Omental fat pad (tissue), 4 donors: ENCODE data around the gene TTC7B. TPM values are rescaled to one million over a fixed set of nuclear protein-coding genes. Genes with fewer than 3 reads are reported as not detected.

ENCODE experiments used
- ATAC-seq: fragments of 150-250 bp; one replicate; pipeline ENCODE4 v1.9.1; 2016; ENCODE audit warnings: mild to moderate bottlenecking, moderate library complexity; ENCODE audit not compliant: low FRiP score
- DNase-seq: peaks from one replicate; pipeline ENCODE4 v3.0.0-alpha.2; 2019; ENCODE audit warnings: low spot score
- total RNA-seq, 4 donors: library from RNA; depleted of rRNA; stranded (reverse); fragments of >200 nt; gene quantifications; one replicate each; pipeline ENCODE4 v1.1.0, GENCODE V29; 2016
- TF ChIP-seq, protein P1 (sequence below), 3 donors: fragments of 450-650 bp; IDR thresholded peaks; one replicate each; pipeline ENCODE4 v1.5.1; 2016 to 2017; ENCODE audit warnings: antibody characterized with exemption in 3 of 3, mild to moderate bottlenecking in 3 of 3, moderate library complexity in 2 of 3

The TTC7B gene
- total RNA-seq, 4 donors from 2014 or later: 31.9 to 56.3 (median 38.4) TPM

DNA sequence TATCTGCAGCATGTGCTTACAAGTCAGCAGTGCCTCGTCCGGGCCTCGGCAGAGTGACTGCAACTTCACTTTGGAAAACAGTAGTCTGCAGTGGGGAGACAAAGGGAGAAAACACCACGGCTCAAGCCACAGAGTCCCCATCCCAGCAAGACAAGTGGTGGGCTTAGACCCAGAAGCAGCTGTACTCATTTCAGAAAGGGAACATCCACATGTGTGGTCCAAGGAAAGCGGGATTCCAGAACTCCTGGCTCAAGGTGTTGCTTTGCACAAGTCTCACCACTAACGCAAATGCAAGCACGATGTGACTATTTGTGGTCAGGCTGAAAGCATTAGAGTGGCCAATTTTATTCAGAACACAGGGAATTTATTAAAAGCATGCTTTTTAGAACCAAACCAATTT lies 198.3 kb downstream of the TTC7B start:
- TF ChIP-seq, protein P1, sequence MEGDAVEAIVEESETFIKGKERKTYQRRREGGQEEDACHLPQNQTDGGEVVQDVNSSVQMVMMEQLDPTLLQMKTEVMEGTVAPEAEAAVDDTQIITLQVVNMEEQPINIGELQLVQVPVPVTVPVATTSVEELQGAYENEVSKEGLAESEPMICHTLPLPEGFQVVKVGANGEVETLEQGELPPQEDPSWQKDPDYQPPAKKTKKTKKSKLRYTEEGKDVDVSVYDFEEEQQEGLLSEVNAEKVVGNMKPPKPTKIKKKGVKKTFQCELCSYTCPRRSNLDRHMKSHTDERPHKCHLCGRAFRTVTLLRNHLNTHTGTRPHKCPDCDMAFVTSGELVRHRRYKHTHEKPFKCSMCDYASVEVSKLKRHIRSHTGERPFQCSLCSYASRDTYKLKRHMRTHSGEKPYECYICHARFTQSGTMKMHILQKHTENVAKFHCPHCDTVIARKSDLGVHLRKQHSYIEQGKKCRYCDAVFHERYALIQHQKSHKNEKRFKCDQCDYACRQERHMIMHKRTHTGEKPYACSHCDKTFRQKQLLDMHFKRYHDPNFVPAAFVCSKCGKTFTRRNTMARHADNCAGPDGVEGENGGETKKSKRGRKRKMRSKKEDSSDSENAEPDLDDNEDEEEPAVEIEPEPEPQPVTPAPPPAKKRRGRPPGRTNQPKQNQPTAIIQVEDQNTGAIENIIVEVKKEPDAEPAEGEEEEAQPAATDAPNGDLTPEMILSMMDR (IDR thresholded peaks at IDR 0.05): no peak
- DNase-seq: no peak

DNA sequence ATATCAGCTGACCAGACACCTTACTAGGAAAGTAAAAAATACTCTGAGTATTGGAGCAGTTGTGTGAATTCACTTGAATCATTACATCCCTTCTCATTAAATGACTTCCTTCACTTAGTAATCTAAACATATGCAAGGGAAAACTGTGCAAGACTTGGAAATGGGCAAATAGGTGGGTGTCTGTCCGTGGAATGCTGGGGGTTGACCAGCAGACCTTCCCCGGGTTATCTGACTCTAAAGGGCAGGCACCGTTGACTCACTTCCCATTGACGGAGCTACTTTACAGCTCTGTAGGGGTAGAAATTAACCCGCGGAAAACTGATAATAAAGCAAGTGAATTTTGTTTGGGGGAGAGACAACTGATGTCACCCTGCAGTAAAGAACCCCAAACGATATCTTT lies 199.3 kb downstream of the TTC7B start:
- TF ChIP-seq, protein P1 (IDR thresholded peaks at IDR 0.05): no peak
- DNase-seq: no peak
- no peak for ATAC-seq

More for the DNA sequence above, 198.3 kb downstream of the TTC7B start:
- ATAC-seq: no peak

DNA sequence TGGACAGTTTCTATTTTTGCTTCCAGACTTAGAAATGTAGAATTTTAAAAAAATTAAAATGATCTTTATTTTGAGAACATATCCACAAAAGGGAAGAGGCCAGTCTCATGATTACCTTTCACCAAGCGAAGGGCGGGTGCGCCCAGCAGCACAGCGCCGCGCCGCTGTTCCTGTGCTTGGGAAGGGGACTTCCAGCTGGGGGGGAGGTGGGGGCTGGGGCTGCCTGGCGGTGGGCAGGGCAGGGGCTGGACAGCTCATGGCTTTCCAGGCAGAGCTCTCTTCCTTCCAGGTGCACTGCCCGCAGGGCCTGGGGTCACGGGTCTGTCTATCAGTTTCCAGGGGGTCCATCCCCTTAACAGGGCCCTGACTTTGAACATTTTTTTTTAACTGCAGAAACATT lies 199.9 kb downstream of the TTC7B start:
- no peak for ATAC-seq
- TF ChIP-seq, protein P1 (IDR thresholded peaks at IDR 0.05): no peak
- DNase-seq: no peak

DNA sequence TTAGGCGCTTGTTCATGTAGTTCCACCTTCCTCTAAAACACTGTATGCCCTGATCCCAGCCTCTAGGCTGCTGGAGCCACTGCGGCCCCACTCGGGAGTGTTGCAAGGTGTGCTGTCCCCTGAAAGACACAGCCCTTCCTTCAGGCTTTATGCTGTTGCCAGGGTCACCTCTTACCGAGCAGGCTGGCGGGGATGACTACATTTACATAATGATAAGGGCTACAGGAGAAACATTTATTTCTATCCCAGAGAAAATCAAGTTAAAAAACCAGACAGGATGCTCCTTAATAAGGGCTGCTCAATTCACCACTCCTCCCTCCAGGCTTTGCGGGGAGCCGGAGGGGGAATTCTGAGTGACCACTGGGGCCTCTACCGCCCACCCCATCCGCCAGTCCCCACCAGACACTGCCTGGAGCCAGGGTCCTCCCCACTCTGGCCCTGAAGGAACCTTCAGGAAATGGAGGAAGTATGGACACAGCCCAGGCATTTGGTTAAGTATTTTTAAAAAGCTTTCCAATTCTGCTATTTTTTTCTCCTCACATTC lies 200.6 kb downstream of the TTC7B start:
- DNase-seq (no peak), ATAC-seq (no peak)
- TF ChIP-seq, protein P1 (IDR thresholded peaks at IDR 0.05): no peak

DNA sequence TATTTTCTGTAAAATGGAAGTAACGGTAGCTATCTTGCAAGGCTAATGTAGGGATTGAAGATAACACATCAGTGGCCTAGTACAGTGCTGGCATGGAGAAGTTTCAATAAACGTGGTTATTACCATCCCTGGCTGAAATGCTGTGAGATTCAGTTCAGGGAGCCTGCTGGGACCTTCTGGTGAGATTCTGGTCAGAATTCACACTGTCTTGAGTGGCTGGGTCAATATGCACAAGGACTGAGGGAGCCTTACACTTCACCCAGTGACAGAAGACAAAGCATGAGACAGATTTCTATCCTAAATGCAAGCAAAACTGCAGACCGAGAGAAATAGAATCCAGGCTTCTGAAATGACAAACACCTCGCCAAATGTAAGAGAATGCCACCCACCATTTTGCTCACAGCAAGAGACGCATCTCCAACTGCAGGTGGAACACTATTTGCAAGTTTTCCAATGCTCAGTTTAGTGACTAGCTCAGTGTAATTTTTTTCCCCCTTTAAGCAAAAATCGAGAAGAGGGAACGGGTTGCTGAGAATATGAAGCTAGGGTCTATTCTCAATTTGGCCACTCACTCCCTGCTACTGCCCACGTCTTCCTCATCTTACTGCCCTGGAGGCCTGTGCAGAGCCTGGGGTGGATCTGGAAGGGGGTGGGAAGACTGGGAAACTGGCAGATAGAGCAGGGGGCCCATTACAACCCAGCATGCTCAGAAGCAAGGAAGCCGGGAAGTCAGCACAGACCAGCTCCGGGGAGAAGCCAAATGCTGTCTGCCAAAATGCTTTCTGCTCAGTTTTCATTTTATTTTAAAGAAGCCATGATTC lies 201.3 kb downstream of the TTC7B start:
- TF ChIP-seq, protein P1 (IDR thresholded peaks at IDR 0.05): no peak
- ATAC-seq (no peak), DNase-seq (no peak)

DNA sequence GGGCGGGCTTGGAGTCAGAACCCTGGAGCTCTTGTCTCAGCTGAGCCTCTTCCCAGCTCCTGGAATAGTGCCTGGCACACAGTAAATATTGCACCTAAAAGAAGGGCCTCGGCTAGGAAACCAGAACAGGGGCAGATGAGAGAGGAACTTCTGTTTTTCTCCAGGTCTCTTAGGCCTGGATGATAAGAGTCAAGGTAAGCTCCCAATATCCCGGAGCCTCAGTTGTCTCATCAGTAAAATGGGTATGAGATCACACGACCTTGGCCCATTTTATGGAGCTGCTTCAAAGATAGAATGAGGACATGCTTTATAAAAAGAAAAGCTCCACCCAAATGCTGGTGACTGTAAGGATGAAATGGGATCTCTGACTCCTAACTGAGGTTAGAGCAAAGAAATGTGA lies 202.2 kb downstream of the TTC7B start:
- DNase-seq: no peak
- no peak for ATAC-seq
- TF ChIP-seq, protein P1 (IDR thresholded peaks at IDR 0.05): no peak

DNA sequence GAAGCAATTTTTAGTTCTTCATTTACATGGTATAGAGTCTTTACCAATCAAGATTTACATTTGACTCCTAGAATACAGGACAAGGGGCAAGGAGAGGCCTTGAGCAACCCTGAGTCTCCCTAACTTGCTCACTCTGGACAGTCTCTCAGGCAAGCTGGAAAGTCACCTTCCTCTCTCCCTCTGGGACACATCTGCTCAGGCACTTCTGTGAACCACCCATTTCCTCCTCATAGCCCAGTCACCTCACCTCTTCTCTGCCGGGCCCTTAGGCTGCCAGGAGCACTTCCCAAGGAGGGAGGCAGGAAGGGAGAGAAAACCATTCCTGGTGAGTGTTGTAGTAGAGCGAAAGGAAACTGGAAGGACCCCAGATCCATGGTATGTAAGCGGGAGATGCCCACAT lies 202.8 kb downstream of the TTC7B start:
- TF ChIP-seq, protein P1 (IDR thresholded peaks at IDR 0.05): no peak
- DNase-seq (no peak), ATAC-seq (no peak)
